SK-N-SH treated with all-trans-retinoic acid at 6 μM for 48 hours (cell line): Measurements from ENCODE around the gene LGALS3BP.

Experiments used
- ESRRG ChIP-seq: fragments of 250-450 bp; sonication (Bioruptor Pico); IDR thresholded peaks from 2 replicates; pipeline ENCODE4 v1.6.1; 2021; ENCODE audit warnings: mild to moderate bottlenecking
- ZFP3 ChIP-seq: fragments of 250-450 bp; sonication (Bioruptor Pico); IDR thresholded peaks from 2 replicates; pipeline ENCODE4 v1.5.0; 2020; ENCODE audit warnings: mild to moderate bottlenecking, moderate library complexity

DNA sequence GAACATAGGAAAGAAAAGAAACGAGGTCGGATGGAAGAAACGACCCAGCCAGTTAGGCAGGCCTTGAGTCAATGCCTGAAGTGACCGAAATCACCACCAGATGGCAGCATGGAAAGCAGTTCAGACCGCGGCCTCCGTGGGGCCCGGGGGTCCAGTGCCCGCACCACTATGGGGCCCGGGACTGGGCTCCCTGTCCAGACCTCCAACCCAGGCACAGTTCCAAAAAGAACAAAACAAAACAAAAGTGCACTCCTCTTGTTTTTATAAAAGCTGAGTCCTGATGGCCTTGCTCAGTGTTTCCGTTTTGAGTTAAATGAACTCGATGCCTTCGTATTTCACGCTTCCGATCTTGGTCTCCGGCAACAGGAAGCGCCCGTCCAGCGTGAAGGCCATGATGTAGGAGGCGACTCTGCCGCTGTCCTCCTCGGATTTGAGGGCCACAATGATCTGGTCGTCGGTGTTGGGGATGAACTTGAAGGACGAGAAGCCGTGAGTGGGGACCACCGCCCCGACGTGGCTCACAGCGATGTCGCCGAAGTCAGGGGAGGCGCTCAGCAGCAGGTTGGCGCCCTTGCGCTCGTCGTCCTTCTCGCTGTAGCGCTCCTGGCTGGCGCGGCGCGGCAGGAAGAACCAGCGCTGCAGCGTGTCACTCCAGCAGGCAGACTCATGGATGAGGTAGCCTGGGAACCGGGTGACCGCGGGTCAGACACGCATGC lies 13.7 kb upstream of the LGALS3BP start:
- TF ChIP-seq ZFP3 (CRISPR knock-in tag) (no peak), ESRRG (CRISPR knock-in tag) (no peak)
